Measurements from ENCODE around the gene ABCB11.
"Not testable (repeated sequence)": the region's sequence is repeated elsewhere in the genome, so short reads cannot be mapped to it uniquely, and the experiment has no call there.

Gene ABCB11

DNA sequence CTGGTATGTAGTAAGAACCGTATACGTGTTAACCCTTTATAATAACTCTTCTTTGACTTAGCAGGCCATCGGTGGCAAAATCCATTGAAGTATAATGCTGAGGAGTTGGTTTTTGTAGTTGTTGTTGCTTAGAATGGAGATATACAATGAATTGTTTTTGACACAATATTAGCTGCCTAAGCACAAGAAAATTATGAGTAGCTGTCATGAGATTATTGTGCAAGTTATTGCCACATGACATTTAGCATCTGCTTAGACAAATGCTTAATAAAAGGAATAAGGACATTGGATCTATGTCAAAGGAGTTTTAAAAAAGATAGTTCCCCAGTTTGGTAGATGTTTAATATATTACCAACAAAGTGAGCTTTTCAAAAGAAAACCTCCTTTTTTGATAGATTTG is 59.9 kb downstream of the ABCB11 start:
- no peak for DNase-seq (ENCODE audit: low read depth in 2 of 2)

DNA sequence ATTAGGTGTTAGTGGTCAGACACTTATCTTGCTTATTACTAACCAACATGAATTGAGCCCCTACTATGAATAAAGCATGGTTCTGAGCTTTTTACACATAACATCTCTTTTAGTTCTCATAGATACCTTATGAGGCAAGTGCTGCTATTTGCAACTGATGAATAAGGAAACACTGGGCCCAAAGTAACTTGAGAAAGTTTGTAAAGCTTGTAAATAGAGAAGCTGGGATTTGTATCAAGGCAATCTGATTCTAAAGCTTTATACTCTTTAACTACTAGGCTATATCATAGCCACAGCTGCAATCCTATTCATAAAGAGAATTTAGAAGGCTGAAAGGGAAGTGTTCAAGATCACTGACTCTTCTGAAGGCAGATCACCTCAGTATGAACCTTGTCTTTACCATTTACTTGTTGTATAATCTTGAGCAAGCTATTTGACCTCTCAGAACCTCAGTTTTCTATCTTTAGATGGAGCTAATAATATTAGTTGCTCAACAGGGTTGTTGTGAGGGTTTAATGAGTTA is 60.4 kb downstream of the ABCB11 start:
- DNase-seq (ENCODE audit: low read depth in 2 of 2): no peak

GRCh38 chr2:168969865-168970264 is 61.3 kb downstream of the ABCB11 start:
- no peak for DNase-seq (ENCODE audit: low read depth in 2 of 2)

DNA sequence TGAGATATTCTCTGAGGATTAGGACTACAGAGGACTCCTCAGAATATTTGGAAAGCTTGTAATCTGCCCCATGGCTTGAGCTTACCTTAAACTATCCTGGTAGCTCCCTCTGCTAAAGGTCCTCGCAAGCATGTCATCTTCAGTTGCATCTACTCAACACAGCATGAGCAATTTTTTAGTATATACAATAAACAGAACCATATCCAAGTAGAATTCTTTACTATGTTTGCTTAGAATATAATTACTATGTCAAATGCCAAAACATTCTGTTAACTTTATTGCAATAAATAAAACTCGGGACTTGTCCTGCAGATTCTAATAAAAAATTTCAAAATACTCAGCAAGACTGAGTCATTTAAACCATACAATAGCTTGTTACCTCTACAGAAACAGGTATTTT is 62.8 kb downstream of the ABCB11 start:
- DNase-seq (ENCODE audit: low read depth in 2 of 2): no peak

DNA sequence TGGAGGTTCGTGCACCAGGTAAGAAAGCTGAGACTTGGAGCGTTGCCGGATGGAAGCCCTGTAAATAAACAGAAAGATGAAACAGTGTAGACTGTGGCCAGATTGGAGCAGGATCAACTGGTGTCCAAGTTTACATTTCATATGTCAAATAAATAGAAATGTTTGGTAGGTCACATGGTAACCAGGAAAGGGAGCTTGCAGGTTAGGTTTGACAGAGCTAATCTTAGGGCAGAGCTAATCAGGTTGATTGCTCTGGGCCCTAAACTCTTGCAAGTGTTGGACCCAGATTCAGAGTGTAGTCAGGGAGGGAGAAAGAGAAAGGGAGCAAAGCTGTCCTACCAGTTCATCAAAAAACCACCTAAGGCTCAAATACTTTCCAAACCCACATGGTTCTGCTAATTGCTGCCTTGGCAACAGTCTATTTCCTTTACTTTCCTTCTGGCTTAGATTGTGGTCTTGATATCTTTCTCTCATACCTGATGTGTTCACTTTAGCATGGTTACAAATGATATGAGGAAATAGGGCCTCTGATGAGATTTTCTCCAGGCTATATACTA is 66.8 kb downstream of the ABCB11 start:
- DNase-seq (ENCODE audit: low read depth in 2 of 2): no peak

DNA sequence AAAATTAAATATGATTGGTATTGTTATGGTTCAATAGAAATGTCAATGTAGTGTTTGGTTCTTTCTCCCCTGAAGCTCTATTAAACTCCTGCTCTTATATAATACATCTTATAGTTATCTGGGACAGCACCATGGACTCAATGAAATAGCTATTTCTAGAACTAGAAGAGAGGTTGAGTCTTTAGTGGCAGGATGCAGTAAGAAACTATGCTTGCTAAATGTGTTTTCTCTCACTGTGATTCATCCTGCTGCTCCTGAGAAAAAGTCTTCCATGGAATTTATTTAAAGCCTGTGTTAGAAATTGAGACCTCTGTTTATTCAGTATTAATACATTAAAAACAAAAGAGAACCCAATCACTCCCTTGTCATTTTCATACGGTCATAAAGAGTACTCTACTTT is 68.5 kb downstream of the ABCB11 start:
- no peak for DNase-seq (ENCODE audit: low read depth in 2 of 2)

- DNase-seq (ENCODE audit: low read depth in 2 of 2): peak in 1 of 2 donors; percentile 38
These were observed 69.5 kb downstream of the ABCB11 start for GRCh38 chr2:168961450-168962229.

DNA sequence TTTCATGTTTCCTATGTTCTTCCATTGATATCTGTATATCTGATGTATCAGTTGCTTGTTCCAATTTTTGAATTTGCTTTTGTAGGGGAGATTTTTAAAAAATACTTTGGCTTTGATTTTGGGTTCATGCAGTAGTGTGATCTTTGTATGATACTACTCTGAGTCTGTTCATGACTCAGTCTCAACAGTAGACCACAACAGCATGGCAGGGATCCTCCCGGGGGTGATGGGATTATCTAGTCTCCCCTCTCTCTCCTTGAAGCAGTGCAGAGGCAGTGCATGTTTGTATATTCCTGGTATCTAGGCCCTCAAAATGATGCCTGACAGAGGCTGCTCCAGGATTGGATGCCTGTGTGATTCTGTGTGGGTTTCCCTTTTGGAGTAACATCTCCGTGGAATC is 74.7 kb downstream of the ABCB11 start:
- DNase-seq (ENCODE audit: low read depth in 2 of 2): no peak

GRCh38 chr2:168955321-168955720 is 75.8 kb downstream of the ABCB11 start:
- no peak for DNase-seq (ENCODE audit: low read depth in 2 of 2)

- DNase-seq (ENCODE audit: low read depth in 2 of 2): no peak
These were observed 76.9 kb downstream of the ABCB11 start for GRCh38 chr2:168954256-168954655.

DNA sequence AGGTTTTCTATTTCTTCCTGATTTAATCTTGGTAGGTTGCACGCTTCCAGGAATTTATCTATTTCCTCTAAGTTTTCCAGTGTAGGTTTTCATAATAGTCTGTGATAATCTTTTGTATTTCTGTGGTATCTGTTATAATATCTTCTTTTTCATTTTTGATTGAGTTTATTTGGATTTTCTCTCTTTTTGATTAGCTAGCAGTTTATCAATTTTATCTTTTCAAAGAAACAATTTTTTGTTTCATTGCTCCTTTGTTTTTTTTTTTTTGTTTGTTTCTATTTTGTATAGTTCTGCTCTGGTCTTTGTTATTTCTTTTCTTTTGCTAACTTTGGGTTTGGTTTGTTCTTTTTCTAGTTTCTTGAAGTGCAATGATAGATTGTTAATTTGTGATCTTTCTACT is 78.7 kb downstream of the ABCB11 start:
- no peak for DNase-seq (ENCODE audit: low read depth in 2 of 2)

DNA sequence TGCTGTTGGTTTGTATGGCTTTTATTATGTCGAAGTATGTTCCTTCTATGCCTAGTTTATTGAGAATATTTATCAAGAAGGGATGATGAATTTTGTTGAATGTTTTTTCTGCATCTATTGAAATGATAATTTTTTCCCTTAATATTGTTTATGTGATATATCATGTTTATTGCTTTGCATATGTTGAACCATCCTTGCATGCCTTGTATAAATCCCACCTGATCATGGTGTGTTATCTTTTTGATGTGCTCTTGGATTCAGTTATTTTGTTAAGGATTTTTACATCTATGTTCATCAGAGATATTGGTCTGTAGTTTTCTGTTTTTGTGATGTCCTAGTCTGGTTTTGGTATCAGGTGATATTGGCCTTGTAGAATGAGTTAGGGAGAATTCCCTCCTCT is 79.3 kb downstream of the ABCB11 start:
- no peak for DNase-seq (ENCODE audit: low read depth in 2 of 2)

- DNase-seq (ENCODE audit: low read depth in 2 of 2): no peak
These were observed 81.8 kb downstream of the ABCB11 start for GRCh38 chr2:168949324-168949723.

GRCh38 chr2:168948621-168949212 is 82.4 kb downstream of the ABCB11 start:
- peak in 1 of 2 donors; percentile 1 for DNase-seq (ENCODE audit: low read depth in 2 of 2)

DNA sequence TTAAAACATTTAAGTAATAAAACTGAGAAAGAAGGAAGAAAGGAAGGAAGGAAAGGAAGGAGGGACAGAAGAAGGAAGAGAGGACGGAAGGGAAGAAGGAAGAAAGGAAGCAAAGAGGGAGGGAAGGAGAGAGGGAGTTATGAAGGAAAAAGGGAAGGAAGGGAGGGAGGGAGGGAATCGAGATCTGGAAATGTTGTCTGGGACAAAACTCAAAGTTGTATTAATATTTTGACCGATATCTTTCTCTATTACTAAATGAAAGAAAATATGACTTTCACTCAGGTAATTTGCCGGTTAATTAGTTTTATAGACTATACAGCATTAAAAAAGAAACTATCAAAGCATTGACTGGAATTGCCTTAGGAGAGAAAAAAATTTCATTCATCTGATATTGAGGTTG is 85.6 kb downstream of the ABCB11 start:
- DNase-seq (ENCODE audit: low read depth in 2 of 2): no peak

DNA sequence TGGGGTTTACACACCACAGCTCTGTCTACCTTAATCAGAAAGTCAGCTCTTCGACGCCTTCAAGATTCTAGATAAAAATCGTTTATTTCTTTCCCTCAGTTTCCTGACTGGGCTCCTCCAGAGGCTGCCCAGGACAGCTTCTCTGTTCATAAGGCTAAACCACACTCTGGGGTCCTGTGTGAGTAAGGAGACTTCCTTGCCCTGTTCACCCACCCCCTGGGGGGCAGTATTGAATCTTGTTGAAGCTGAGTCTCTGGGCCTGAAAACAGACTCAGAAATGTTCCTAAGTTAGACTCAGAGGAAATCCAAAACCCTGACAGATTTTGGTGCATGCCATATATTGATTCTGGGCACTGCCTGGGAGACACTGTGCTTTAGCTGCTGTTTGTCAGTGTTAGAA is 87.1 kb downstream of the ABCB11 start:
- DNase-seq (ENCODE audit: low read depth in 2 of 2): no peak

DNA sequence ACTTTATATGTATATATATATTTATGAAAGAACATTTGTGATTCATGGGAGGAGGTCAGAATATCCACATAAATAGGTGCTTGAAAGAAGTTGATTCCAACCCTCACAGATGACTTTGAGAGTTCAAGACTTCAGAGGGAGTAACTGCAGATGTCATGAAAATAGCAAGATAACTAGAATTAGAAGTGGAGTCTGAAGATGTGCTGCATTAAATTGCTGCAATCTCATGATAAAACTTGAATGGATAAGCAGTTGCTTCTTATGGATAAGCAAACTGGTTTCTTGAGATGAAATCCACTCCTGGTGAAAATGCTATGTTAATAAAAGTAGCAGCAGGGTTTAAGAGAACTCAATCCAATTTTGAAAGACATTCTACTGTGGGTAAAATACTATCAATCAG is 89.8 kb downstream of the ABCB11 start:
- no peak for DNase-seq (ENCODE audit: low read depth in 2 of 2)

- DNase-seq (ENCODE audit: low read depth in 2 of 2): no peak
These were observed 91.2 kb downstream of the ABCB11 start for GRCh38 chr2:168939918-168940317.

- no peak for DNase-seq (ENCODE audit: low read depth in 2 of 2)
These were observed 92.1 kb downstream of the ABCB11 start for GRCh38 chr2:168939061-168939460.

DNA sequence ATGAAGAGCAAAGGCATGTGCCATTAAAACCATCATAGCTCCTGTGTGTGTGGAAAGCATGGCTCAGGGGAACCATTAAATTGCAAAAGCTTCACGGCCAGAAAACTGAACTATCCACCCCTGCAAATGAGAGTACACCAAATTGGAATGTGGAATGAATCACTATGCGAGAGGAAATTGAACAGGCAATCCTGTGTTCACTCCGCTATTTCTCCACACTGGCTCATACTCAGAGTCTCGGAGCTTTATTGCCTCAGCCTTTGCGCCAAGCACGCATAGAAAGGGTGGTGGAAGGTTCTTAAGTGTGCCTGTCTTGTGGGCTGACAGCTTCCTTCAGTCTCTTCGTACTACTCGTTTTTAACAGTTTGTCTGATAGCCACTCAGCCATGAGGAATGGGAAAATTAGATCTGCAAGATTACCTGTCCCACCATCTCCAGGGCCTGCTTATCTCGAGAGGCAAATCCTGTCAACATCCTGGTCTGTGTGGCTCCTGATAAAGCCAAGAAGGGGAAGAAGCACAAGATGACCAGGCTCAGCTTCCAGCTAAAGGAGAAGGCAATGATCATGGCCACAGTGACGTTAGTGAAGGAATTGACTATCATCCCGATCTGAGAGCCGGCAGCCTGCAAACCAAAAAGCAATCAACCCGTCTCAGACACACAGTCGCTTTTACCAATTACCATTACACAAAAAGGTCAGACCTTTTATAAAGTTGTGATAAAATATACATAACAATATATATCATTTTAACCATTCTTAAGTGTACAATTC is 95.1 kb downstream of the ABCB11 start:
- DNase-seq (ENCODE audit: low read depth in 2 of 2): no peak

DNA sequence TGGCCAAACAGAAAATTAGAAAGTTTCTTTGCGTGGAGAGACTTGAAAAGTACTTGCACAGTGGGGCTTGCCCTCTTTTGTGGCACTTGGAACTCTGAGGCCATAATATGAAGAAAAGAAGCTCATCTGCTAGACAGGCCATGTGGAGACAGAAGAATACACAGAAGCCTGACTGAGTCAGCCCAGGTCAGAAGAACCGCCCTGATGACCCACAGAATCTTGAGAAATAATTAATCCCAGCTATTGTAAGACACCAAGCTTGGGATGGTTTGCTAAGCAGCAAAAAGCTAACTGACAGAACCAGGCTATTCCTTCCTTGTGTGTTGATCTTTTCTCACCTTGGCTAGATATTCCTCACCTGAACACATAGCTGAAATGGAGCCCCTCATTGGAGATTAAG is 96.3 kb downstream of the ABCB11 start:
- no peak for DNase-seq (ENCODE audit: low read depth in 2 of 2)

- not testable (repeated sequence) for DNase-seq (ENCODE audit: low read depth in 2 of 2)
These were observed 99.0 kb downstream of the ABCB11 start for GRCh38 chr2:168932174-168932573.

Measured in stimulated activated CD4-positive, alpha-beta T cell treated with anti-CD3 and anti-CD28 coated beads, Interleukin-1b, Interleukin-23, amount 100 ng/mL, for 4 hours (primary cell).